ENCODE results near the gene PIGX. TPM values are rescaled to one million over a fixed set of nuclear protein-coding genes. Genes with fewer than 3 reads are reported as not detected.

The PIGX gene
- total and polyA plus RNA-seq, 2 experiments from 2014 or later: 13.0 to 14.5 TPM

DNA sequence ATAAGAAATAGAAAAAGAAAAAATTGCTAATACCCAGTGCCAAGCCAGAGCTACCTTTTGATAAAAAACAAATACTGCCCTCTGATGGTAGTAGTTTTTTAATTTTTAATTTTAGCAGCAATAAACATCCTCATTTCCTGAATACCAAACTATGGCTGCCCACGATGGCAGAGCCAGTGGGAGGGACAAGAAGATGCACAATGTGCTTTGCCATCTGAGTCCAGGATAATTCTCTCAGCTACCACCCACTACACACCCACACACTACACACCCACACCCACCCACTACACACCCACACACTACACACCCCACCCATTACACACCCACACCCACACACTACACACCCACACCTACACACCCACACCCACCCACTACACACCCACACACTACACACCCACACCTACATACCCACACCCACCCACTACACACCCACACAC lies 18.0 kb upstream of the PIGX start (continued):
- TF ChIP-seq, protein P1, sequence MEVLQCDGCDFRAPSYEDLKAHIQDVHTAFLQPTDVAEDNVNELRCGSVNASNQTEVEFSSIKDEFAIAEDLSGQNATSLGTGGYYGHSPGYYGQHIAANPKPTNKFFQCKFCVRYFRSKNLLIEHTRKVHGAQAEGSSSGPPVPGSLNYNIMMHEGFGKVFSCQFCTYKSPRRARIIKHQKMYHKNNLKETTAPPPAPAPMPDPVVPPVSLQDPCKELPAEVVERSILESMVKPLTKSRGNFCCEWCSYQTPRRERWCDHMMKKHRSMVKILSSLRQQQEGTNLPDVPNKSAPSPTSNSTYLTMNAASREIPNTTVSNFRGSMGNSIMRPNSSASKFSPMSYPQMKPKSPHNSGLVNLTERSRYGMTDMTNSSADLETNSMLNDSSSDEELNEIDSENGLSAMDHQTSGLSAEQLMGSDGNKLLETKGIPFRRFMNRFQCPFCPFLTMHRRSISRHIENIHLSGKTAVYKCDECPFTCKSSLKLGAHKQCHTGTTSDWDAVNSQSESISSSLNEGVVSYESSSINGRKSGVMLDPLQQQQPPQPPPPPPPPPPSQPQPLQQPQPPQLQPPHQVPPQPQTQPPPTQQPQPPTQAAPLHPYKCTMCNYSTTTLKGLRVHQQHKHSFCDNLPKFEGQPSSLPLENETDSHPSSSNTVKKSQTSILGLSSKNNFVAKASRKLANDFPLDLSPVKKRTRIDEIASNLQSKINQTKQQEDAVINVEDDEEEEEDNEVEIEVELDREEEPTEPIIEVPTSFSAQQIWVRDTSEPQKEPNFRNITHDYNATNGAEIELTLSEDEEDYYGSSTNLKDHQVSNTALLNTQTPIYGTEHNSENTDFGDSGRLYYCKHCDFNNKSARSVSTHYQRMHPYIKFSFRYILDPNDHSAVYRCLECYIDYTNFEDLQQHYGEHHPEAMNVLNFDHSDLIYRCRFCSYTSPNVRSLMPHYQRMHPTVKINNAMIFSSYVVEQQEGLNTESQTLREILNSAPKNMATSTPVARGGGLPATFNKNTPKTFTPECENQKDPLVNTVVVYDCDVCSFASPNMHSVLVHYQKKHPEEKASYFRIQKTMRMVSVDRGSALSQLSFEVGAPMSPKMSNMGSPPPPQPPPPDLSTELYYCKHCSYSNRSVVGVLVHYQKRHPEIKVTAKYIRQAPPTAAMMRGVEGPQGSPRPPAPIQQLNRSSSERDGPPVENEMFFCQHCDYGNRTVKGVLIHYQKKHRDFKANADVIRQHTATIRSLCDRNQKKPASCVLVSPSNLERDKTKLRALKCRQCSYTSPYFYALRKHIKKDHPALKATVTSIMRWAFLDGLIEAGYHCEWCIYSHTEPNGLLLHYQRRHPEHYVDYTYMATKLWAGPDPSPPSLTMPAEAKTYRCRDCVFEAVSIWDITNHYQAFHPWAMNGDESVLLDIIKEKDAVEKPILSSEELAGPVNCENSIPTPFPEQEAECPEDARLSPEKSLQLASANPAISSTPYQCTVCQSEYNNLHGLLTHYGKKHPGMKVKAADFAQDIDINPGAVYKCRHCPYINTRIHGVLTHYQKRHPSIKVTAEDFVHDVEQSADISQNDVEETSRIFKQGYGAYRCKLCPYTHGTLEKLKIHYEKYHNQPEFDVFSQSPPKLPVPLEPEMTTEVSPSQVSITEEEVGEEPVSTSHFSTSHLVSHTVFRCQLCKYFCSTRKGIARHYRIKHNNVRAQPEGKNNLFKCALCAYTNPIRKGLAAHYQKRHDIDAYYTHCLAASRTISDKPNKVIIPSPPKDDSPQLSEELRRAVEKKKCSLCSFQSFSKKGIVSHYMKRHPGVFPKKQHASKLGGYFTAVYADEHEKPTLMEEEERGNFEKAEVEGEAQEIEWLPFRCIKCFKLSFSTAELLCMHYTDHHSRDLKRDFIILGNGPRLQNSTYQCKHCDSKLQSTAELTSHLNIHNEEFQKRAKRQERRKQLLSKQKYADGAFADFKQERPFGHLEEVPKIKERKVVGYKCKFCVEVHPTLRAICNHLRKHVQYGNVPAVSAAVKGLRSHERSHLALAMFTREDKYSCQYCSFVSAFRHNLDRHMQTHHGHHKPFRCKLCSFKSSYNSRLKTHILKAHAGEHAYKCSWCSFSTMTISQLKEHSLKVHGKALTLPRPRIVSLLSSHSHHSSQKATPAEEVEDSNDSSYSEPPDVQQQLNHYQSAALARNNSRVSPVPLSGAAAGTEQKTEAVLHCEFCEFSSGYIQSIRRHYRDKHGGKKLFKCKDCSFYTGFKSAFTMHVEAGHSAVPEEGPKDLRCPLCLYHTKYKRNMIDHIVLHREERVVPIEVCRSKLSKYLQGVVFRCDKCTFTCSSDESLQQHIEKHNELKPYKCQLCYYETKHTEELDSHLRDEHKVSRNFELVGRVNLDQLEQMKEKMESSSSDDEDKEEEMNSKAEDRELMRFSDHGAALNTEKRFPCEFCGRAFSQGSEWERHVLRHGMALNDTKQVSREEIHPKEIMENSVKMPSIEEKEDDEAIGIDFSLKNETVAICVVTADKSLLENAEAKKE (CRISPR knock-in tag; IDR thresholded peaks at IDR 0.05): no peak
- TF ChIP-seq, protein P2, sequence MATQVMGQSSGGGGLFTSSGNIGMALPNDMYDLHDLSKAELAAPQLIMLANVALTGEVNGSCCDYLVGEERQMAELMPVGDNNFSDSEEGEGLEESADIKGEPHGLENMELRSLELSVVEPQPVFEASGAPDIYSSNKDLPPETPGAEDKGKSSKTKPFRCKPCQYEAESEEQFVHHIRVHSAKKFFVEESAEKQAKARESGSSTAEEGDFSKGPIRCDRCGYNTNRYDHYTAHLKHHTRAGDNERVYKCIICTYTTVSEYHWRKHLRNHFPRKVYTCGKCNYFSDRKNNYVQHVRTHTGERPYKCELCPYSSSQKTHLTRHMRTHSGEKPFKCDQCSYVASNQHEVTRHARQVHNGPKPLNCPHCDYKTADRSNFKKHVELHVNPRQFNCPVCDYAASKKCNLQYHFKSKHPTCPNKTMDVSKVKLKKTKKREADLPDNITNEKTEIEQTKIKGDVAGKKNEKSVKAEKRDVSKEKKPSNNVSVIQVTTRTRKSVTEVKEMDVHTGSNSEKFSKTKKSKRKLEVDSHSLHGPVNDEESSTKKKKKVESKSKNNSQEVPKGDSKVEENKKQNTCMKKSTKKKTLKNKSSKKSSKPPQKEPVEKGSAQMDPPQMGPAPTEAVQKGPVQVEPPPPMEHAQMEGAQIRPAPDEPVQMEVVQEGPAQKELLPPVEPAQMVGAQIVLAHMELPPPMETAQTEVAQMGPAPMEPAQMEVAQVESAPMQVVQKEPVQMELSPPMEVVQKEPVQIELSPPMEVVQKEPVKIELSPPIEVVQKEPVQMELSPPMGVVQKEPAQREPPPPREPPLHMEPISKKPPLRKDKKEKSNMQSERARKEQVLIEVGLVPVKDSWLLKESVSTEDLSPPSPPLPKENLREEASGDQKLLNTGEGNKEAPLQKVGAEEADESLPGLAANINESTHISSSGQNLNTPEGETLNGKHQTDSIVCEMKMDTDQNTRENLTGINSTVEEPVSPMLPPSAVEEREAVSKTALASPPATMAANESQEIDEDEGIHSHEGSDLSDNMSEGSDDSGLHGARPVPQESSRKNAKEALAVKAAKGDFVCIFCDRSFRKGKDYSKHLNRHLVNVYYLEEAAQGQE (IDR thresholded peaks at IDR 0.05; ENCODE audit: unreplicated experiment): no peak

DNA sequence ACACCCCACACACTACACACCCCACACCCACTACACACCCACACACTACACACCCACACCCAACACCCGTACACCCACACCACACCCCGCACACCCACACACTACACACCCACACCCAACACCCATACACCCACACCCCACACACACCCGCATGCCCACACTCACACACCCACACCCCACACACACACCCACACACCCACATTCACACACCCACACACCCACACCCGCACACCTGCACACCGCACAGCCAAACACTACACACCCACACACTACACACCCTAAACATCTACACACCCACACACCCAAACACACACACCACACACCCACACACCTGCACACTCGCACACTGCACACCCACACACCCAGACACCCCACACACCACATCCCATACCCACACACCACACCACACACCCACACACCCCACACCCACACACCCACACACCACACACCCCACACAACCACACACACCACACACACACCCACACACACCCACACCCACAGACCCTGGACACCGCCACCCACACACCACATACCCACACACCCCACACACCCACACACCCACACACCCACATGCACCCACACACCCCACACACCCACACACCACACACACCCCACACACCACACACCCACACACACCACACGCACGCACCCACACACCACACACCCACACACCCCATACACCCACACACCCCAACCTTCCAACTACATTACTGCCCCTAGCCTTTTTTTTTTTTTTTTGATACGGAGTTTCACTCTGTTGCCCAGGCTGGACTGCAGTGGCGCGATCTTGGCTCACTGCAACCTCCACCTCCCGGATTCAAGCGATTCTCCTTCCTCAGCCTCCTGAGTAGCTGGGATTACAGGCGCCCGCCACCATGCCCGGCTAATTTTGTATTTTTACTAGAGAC lies 17.0 kb upstream of the PIGX start:
- no peak for ATAC-seq
- no peaks in the 10 kb centered on the region for H3K4me1 ChIP-seq (ENCODE audit: insufficient read depth)
- no peak for DNase-seq (ENCODE audit: low spot score)
- H3F3A ChIP-seq (replicated peaks; ENCODE audit: low read depth): peaks cover 6% of the 10 kb centered on the region; the same call in 1 of the 2 replicates
- H3K4me1 Mint-ChIP-seq: no peaks in the 10 kb centered on the region
- H3K27ac ChIP-seq (ENCODE audit: low read depth): no peak overlapping the region
- H3K9me3 Mint-ChIP-seq: no peaks in the 10 kb centered on the region
- H3K27me3 ChIP-seq (ENCODE audit: insufficient read depth): no peaks in the 10 kb centered on the region
- H3K36me3 ChIP-seq (ENCODE audit: insufficient read depth): no peaks in the 10 kb centered on the region
- no peak overlapping the region for H2AFZ ChIP-seq
- no peak overlapping the region for H3K27ac Mint-ChIP-seq
- no peak overlapping the region for H3K4me3 Mint-ChIP-seq
- H3K9me2 ChIP-seq (ENCODE audit: insufficient read depth): no peaks in the 10 kb centered on the region
- H3K4me2 ChIP-seq: no peak overlapping the region
- no peak overlapping the region for H3K4me3 ChIP-seq
- no peaks in the 10 kb centered on the region for H4K20me1 ChIP-seq (replicated peaks; ENCODE audit: insufficient read depth)
- no peaks in the 10 kb centered on the region for H3K79me2 ChIP-seq (replicated peaks; ENCODE audit: insufficient read depth)
- no peaks in the 10 kb centered on the region for H3K36me3 Mint-ChIP-seq (ENCODE audit: low read depth)
- H3K27me3 Mint-ChIP-seq (ENCODE audit: insufficient read depth, low read depth, poor library complexity): peaks cover 1% of the 10 kb centered on the region
- TF ChIP-seq POLR2AphosphoS5 (IDR thresholded peaks at IDR 0.05; ENCODE audit: low read depth): no peak
- TF ChIP-seq ETS1 (IDR thresholded peaks at IDR 0.05): no peak
